NOMO-1 treated with DMSO at 0.1 percent for 48 hours (cell line): ENCODE results near the gene HSPB6.
"Not testable (repeated sequence)": the region's sequence is repeated elsewhere in the genome, so short reads cannot be mapped to it uniquely, and the experiment has no call there.

ENCODE experiments used
- DNase-seq: peaks from one replicate; lab custom pipeline; 2025; ENCODE audit not compliant: unreplicated experiment; lab: John Stamatoyannopoulos, UW

HSPB6 gene

DNA sequence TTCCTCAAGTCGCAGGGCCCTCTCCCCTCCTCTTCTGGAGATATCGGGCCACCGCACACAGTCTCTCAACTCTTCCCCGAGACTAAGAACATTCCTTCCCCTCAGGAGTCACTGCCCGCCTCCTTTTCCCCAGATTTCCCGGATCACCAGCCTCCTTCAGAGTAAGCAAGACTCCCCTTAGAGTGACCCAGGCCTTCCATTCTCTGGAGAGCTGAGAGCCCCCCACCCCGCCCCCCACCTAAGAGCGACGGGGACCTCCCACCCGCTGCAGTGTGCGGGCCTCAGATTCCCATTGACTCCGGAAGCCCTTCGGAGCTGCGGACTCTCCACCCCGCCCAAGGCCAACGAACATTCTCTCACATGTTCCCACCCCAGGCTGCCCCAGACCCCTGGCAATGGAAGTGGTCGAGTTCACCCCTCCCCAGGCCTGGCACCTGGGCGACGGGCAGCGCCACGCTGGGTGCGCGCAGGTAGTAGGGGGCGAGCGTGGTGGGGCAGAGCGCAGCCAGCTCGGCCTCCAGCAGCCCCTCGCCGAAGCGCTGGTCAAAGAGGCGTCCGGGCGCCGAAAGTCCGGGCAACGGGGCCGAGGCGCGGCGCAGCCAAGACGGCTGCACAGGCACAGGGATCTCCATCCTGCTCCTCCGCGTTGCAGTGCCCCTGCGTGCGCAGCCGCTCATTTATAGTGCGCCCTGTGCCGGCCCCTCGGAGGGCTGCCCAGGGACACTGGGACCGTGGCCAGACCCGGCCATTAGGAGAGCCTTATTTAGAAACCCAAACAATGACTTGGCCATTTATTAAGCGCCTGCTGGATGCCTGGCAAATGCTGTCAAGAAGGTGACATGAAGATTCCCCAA is at the start of gene HSPB6:
Gene HSPB6, minus strand, starts transcription at position 653 of the 854 bp plus-strand sequence. Its CDS starts 21 bp downstream, at position 632.
- no peak for DNase-seq

- DNase-seq = no peak
Observed at GRCh38 chr19:35806597-35806996, 49.8 kb upstream of the HSPB6 start.

GRCh38 chr19:35805526-35806102 is 48.8 kb upstream of the HSPB6 start:
- no peak for DNase-seq

GRCh38 chr19:35801828-35802227 is 45.0 kb upstream of the HSPB6 start:
- DNase-seq = no peak

DNA sequence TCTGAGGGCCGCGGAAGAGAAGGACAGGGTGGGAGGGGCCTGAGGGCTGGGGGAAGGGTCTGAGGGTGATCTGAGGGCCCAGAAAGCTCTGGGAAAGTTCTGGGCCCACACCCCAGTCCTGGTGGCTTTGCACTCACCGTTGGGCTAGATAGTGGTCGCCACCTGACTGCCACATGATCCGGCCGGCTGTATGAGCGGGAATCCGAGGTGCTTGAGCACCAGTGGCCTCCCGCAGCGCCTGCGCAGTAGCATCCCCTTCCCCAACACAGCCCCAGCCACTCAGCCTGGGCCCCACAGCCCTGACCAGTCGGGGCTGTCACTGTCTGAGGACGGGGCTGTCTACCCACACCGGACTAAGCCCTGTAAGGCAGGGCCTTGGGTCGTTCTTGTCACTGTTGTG is 40.8 kb upstream of the HSPB6 start:
- DNase-seq = no peak

DNA sequence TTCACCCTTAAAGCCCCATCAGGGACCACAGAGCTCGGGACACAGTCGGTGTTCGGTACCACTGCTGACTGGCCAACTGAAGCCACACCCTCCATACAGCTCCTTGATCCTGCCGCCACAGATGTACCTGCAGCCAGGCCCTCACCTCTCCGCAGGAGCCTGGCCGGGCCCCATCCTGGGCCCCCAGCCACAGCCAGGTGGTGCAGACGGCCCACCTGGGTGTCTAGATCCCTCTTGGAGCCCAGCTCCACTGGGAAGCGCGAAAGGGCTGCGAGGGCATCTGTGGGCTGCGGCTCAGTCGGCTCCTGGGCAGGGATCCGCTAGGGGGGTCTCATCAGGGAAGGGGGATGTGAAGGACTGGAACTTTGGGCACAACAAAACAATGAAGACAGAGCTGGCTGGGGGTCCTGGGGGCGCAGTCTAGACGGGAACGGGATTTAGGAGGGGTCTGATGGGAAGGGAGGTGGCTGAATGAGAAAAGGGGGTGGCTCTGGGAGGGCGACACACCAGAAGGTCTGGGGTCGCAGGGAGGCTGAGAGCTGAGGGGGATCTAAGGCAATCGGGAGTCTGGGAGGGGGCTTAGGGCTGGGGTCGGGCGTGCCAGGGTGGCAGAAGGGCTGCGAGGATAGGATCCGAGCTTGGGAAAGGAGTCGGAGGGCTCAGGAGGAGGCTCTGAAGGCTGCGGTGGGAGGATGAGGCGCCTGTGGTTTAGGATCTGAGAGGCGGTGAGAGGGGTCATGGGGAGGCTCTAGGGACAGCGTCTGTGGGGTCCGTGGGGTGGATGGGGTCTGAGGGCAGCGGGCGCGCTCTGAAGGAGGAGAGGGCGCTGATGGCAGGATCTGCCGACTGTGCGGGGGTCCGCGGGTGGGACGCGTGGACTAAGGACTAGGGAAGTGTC is 40.1 kb upstream of the HSPB6 start:
- no peak for DNase-seq

DNA sequence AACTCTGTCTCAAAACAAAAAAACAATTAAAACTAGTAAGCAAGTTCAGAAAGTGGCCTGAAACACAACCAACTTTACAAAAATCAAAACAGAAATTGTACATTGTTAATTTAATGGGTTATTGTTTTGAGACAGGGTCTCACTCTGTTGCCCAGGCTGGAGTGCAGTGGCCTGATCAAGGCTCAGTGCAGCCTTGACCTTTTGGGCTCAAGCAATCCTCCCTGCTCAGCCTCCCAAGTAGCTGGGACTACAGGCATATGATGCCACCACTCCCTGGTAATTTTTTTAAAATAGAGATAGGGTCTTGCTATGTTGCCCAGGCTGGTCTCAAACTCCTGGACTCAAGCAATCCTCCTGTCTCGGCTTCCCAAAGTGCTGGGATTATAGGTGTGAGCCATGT is 38.7 kb upstream of the HSPB6 start:
- DNase-seq = not testable (repeated sequence)

- DNase-seq = no peak
Observed at GRCh38 chr19:35793381-35794165, 36.7 kb upstream of the HSPB6 start.

- no peak for DNase-seq
Observed at GRCh38 chr19:35792888-35793287, 36.1 kb upstream of the HSPB6 start.

- DNase-seq = no peak
Observed at GRCh38 chr19:35792312-35792711, 35.5 kb upstream of the HSPB6 start.

- no peak for DNase-seq
Observed at GRCh38 chr19:35791814-35792279, 35.0 kb upstream of the HSPB6 start.

- DNase-seq = no peak
Observed at GRCh38 chr19:35790981-35791813, 34.4 kb upstream of the HSPB6 start.

GRCh38 chr19:35789978-35790944 is 33.4 kb upstream of the HSPB6 start:
- no peak for DNase-seq

- DNase-seq = no peak
Observed at GRCh38 chr19:35789195-35789977, 32.6 kb upstream of the HSPB6 start.

DNA sequence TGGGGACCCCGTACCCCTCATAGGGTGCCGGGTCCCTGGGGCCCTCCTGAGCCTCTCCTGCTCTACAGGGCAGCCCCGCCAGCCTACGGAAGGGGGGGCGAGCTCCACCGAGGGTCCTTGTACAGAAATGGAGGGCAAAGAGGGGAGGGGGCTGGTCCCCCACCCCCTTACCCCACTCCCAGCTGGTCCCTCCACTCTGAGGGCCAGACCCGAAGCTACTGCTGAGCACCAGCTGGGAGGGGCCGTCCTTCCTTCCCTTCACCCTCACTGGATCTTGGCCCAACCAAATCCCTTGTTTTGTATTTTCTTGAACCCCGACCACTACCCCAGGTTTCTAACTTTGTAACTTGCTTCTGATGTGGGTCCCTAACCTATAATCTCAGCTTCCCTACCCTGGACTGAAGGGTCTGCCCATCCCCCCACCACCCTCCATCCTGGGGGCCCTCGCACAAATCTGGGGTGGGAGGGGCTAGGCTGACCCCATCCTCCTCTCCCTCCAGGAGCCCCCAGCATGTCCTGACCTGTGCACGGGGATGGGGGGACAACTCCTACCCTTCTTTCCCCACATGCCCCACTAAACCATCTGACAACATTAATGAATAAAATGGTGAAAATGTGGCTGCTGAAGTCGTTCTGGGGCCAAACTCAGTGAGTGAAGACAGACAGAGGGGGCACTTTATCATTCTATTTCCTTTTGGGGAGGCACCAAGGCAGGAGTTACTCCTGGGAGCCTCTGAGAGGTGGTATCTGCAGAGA is 31.6 kb upstream of the HSPB6 start:
- DNase-seq = no peak

- DNase-seq = no peak
Observed at GRCh38 chr19:35787227-35787799, 30.5 kb upstream of the HSPB6 start.
